ENCODE measurements around the gene RYR3.

RYR3 gene

DNA sequence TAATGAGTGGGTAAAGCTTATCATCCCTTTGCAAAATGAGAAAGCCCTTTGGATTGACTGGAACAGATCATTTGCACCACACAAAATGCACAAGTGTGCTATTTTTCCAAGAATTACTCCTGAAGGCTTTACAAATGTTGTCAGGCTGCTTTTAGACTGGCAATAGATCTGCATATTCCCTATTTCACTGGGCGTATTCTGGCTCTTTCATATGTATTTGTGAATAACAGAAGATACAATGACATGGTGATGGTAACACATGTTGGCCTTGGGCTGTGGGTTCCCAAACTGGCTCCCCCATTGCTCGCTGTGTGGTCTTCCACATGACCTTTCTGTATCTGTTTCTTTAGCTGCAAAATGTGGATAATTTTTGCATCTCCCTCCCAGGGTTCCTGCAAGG is 354.2 kb downstream of the RYR3 start:
- no peak for DNase-seq

DNA sequence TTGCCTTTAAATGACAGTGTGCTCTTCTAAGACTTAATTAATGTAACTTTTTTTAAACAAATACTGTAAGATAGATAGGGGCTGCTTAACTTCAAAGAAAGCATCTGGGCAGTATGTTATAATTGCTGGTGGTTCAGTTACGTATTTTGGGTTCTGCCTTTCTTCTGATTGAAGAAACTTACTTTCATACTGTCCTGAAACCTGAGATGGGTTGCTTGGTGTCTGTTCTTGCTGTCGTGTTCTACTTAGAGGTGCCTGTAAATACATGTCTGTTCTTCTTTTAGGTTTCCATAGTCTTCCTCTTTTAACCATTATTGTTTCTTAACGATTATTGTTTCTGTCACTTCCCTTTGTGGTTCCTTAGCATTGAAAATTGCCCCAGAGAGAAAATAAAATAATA is 359.8 kb downstream of the RYR3 start:
- no peak for DNase-seq

DNA sequence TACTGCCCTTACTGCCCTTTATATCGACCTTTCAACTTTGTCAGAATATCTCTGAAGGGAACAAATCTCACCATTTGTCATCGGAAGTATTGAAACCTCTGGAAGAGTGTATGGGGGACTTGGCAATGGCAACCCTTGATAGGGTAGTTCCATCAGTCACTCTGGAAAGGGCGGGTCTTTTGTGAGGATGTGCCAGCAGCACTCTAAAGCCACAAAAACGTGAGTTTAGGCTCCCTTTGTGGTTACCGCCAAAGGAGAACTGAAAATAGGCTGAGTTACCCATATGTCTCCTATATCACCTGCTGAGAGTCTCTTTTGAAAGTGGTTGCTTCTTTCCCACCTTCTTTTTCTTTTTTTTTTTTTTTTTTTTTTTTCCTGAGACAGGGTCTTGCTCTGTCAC is 360.7 kb downstream of the RYR3 start:
- no peak for DNase-seq

DNA sequence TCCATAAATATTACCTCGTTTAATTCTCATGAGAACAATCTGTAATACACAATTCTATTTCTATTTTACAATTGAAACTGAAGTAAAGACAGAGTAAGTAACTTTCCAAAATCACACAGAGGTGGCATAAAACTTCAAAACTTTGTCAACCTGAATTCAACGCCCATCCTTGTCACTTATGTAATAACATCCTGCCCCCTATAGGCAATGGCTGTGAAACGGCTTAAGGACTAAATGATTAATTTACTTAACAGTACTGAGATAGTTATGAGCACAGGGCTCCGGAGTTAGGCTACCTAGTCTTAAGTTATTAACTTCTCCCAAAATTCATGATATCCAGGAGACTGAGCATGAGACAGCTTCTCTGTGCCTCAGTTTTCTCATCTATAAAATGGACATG is 364.5 kb downstream of the RYR3 start:
- peak; percentile 10 for DNase-seq

DNA sequence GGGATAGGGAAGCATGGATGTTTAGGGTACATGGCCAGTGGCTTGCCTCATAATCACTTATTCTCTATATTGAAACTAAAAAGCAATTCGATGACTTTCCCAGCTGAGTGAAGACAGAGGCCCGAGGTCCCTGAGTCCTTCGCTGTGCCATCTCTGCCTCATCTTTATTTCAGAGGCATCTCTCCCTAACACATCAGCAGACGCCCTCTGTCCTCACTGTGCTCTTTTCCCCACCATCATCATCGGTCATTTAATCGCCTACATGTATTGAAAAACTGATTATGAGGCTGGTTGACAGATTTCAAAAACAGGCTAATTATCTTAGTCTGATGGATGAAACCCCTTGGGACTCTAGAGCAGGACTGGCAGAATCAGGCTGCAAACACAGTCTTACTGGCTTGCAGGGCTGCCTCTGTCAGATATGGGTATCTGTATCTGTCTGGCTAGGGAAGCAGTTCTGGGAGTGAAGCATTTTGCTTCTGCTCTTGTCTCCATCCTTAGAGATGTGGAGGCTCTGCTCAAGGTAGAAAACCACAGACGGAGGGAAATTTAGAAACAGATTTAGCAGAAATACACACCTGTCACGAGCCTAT is 366.6 kb downstream of the RYR3 start:
- no peak for DNase-seq

DNA sequence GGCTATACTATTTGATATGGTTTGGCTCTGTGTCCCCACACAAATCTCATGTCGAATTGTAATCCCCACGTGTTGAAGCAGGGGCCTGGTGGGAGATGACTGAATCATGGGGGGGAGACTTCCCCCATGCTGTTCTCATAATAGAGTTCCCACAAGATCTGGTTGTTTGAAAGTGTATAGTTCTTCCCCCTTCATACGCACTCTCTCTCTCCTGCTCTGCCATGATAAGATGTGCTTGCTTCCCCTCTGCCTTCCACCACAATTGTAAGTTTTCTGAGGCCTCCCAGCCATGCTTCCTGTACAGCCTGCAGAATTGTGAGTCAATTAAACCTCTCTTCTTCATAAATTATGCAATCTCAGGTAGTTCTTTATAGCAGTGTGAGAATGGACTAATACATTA is 367.4 kb downstream of the RYR3 start:
- no peak for DNase-seq

DNA sequence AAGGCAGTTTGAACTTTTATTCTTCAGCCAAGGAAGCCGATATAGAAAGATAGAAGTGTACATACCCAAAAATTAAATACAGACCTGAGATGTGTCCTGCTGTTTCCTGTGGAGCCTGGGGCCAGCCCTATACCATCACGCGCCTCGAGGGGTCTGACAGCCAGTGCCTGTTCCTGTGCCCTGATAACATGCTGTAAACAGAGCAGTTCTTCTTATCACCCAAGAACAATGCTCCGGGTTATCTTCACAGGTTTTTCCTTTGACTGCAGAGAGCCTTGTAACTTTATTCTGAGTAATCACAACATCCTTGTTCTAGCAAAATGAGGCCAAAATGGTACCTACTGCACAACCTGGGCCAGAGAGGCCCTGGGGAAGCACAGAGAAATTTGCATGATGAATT is 367.8 kb downstream of the RYR3 start:
- DNase-seq, result no peak

DNA sequence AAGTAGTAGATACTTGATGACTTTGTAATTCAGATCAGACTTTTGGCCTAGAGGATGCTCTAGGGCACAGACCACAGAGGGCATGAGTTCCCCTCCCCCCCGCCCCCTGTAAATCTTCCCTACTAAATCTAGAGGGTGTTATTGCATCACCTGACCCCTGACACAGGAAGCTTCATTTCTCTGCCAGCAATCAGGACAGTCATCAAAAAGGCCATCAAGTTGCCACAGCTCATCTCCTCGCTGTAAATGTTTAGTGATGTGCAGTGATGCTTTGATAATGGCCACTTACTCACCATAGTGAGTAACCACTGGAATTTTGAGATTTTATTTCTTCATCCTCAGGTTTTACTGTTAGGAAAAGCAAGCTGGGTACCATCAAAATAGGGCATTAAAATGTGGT is 368.3 kb downstream of the RYR3 start:
- no peak for DNase-seq

DNA sequence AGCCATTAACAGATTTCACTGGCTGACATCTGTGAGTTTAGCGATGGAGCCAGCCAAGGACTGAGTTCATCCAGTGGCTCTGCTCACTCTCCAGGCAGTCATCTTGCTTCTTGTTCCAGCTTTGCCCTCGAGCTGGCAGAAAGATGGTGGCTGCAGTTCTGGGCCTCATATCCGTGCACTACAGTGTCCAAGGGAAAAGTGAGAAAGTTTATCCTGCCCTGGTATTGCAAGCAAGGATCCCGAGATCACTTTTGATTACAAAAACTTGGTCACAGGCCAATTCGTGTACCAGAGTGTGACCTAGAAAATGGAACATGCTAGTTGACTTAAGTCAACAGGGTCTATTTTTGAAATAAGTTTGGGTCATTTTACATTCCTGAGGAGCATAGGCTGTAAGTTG is 369.6 kb downstream of the RYR3 start:
- no peak for DNase-seq

DNA sequence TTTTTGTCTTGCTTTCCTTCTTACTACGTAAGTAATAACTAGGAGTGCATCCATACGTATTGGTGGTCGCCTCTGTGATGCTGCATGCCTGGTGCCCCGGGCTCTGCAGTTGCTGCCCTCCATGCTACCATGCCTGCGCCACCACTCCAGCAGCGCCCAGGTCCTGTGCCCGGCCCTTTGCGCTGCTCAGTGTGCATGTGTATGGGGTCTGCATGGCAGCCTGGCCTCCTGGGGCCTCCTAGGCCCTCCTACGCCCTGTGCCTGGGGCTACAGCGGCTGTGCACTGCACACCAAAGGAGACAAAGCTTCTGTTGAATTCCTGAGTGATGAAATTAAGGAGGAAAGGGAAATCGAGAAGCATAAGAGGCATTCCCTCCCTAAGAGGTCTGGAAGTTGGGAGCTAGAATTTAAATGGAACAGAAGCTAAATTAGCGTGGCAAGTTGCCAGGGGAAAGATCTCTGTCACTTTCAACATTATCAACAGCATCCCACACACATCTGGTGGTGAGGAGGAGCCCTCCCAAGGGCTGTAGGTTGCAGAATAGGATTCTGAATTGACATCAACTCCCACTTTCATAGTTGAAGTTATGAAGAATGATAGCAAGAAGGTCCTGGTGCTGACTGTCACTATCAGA is 382.5 kb downstream of the RYR3 start:
- DNase-seq, result no peak

DNA sequence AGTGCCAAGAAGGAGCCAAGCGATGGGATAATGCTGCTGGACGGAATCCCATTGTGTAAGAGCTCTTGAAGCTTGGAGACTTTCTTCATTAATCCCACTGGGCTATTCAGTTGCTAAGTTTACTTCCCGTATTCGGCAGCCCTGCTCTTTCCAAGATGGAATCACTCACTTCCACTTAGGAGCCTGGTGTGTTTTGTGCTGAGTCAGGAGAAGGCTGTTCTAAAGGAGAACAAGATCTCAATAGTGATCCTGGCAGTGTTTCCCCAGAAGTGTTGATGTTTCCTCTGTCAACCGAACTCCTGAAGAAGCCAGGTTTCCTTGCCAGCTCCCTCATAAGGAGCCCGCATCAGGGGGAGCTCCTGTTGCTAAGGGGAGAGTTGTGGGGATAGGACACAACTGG is 387.4 kb downstream of the RYR3 start:
- DNase-seq, result no peak

DNA sequence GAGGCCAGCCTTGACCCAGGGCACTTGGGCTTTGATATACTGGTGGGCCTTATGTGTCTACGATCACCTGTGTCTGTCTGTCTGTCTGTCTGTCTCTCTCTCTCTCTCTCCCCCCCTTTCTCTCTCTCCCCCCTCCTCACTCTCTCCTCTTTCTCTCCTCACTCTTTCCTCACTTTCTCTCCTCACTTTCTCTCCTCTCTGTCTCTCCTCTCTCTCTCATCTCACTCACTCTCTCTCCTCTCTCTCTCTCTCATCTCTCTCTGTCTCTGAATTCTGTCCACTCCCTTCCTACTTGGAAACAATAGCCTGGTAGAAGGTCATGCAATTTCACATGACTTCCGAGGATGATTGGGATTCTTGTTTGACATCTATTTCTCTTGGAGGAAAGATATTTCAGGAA is 388.4 kb downstream of the RYR3 start:
- no peak for DNase-seq

DNA sequence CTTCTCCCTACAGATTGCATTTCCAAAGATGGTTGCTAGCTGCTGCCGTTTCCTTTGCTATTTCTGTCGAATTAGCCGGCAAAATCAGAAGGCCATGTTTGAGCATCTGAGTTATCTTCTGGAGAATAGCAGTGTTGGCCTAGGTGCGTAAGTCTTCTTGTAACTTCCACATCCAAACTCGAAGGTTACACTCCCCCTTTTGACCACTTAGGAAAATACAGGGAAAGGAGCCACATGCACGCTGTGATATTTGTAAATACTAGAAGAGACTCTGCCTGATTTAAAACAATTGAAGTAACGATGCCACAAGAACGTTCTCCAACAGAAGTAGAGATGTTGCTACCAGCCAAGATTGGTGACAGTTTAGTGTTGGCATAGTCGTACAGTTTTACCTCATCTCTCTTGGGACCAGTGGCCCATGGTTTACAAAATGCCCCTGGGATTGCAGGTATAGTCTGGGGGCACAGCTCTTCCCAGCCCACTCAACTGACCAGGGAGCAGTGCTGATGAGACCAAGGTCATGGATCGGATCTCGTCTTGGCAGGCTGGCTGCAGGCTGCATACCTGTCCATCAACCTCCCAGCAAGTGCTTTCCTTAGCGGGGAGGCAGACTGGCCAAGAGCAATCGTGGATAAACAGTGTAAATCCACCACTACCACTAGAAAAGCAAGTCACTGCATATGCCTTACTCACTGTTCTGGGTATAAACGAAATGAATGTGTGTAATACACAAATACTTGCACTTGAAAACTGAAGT is 389.1 kb downstream of the RYR3 start:
- no peak for DNase-seq

DNA sequence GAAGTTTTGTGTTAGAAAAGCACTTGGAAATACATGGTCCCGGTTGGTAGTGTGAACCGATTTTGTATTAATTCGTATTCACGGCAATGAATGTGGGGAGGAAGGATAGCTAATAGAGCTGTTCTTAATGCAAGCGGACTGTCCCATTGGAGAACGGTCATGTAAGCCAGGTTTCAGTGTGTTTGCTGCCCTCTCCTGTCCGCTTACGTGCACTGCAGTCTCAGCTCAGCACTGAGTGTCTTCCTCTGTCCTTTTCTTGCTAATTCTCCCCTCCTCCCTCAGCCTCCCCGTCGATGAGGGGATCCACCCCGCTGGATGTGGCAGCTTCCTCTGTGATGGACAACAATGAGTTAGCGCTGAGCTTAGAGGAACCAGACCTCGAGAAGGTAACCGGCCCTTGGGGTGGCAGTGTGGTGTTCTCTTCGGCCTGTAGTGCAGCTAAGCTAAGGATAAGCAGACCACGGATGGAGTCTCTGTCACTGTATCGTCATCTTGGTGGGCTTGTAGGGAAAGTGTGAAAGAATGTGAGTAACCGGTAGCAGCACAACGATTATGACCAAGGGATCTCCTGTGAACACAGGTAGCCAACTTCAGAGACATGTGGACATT is 390.0 kb downstream of the RYR3 start:
- DNase-seq, result peak; percentile 73

DNA sequence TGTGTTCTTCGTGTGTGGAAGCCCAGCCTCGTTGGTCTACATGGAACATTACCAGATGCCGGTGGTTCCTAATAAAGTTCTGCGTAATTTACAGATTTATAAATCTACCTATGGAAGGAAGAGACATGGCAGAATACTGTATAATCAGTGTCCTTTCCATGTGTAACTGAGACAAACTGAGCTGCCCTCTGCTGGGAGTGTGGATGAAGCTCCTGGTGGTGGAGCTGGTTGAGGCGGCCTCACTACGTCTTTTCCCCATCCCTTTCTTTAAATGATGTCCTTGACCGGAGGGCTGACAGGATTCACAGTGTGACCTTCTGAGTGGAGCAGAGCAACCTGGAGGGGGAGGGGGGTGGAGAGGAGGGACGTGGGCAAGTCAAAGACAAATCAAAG is 390.5 kb downstream of the RYR3 start:
- no peak for DNase-seq

DNA sequence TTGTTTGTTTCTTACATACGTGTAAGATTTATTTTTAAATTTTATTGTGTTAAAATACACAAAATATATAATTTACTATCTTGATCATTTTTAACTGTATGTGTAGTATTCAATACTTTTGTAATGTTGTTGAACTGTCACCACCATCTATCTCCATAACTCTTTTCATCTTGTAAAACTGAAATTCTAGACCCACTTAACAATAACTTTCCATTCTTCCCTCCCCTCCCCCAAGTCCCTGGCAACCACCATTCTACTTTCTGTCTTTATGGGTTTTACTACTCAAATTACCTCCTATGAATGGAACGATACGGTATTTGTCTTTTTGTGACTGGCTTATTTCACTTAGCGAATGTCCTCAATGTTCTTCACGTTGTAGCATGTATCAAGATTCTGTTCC is 395.4 kb downstream of the RYR3 start:
- no peak for DNase-seq

DNA sequence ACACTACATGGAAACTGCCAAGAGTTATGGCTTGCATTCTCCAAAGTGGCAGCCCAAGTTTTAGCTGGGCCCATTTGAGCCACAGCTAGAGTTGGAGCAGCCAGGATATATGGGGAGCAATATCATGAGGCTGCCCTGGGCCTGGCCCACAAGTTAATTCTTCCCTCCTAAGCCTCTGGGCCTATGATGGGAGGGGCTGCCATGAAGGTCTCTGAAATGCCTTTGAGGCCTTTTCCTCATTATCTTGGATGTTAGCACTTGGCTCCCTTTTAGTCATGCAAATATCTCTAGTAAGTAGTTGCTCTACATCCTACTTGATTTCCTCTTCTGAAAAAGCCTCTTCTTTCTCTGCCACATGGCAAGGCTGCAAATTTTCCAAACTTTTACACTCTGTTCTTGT is 400.0 kb downstream of the RYR3 start:
- no peak for DNase-seq

DNA sequence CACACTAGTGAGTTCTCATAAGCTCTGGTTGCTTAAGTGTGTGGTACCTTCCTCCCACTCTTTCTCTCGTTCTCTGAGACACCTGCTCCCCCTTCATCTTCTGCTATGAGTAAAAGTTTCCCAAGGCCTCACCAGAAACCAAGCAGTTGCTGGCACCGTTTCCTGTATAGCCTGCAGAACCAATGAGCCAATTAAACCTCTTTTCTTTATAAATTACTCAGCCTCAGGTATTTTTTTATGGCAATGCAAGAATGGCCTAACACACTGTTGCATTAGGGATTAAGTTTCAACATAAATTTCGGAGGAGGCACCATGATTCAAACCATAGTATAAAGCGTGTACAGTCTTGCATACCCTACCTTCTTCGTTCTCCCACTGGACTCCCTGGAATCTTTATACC is 405.3 kb downstream of the RYR3 start:
- peak; percentile 37 for DNase-seq

DNA sequence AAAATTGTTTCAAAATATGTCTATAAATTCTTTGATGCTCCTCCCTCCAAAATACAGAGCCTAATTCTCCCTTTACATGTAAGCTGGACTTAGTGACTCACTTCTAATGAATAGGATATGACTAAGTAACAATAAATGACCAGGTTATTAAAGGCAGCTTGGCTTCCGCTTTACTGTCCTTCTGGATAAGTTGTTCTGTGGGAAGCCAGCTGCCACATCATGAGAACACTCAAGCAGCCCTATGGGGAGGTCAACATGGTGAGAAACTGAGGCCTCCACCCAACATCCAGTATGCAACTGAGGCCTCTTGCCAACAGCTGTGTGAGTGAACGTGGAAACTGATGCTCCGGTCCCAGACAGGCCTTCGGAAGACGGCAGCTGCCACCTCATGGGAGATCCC is 410.2 kb downstream of the RYR3 start:
- DNase-seq, result no peak

DNA sequence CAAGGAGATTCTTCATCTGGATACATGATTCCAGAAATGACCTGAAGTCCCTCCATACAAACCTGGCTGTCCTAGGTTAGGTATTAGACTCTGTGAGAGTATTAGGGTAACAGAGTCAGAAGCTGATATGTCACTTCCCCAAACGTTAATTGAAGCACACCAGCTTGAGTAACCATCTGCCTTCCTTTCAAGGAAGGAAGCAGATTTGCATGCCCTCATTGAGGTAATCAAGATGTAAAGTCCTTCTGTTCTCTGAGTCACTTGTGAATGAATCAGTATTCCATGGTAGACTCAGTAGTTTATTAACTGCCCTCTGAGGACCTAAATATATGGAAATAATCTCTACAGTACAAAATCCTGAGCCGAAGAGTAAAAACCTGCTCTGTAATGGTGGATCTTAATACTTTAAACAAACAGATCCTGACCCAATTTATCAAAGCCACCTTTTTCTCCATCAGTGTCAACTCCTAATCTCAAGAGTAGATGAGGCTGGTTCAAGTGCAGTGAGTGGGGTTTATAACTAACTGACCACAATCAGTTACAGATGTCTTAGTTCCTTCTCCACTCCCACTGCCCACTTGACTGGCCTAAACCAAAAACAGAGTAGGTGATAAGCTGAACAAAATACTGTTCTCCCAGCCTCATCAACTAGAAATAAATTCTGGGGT is 411.4 kb downstream of the RYR3 start:
- DNase-seq, result no peak

DNA sequence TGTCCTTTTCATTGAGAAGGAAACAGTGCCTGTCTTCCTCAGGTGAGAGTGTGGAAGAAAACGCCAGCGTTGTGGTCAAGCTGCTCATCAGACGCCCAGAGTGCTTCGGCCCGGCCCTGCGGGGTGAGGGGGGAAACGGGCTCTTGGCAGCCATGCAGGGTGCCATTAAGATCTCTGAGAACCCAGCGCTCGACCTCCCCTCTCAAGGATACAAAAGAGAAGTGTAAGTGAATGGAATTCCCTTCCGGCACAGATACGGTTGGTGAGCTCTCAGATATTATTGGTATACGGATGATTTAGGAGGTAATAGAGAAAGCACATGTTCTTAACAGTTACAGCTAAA is 411.9 kb downstream of the RYR3 start:
- no peak for DNase-seq

DNA sequence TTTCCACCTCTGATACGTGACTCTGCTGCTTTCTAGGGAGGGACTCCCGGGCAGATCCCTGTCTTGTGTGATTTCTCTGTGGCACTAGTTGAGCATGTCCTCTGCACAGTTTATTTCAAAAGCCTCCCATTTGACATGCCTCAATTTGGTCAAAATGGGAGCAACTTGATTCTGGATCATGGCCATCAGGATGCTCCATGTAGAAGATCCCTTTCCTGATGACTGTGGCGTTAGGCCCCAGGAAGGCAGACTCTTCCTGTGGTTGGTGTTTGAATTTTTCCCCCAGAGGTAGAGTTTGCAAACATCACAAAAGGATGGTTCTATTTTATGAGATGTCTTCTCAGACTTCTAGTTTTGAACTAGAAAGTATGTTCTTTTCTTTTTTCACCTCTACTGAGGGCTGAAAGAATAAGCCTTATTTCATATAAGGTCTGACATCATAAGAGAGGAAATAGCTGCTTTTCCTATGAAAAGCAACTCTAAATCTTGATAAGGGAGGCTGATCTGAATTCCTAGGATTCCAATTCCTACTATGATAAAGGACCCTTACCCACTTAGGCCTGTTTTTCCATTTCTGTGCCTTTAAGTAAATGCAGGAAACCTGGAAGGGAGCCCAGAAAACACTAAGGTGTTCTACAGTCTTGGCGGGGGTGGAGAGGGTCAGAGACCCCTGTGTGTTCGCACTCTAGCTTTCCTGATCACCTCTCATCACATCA is 413.7 kb downstream of the RYR3 start:
- DNase-seq, result no peak

DNA sequence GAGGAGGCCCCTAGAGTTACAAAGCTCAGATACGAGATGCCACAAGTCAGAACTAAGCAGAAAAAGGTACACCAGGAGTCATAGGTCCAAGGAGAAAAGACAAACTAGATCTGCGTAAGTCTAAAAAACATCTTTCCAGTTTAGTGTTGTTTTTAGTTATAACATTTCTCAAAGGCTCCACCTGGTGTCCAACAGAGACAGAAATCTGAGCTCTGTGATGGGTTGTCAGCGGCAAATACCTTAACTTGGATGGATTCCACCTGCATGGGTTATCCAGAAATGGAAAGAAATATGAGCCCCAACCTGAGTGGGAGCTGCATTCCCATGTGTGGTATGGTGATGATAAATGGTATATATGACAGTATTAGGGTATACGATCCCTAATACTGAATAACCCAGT is 418.9 kb downstream of the RYR3 start:
- no peak for DNase-seq

Data from stimulated activated CD4-positive, alpha-beta T cell treated with anti-CD3 and anti-CD28 coated beads, Interleukin-15, amount 100 ng/mL, for 24 hours (primary cell).